Uterus (tissue), 4 donors: ENCODE measurements around the gene FHIP2A. TPM values are rescaled to one million over a fixed set of nuclear protein-coding genes. Genes with fewer than 3 reads are reported as not detected.
A peak's percentile ranks its signal among the peaks of the same experiment; 100 is the strongest.

Experiments used
- DNase-seq, 2 donors: peaks; one replicate each; pipeline ENCODE4 v3.0.0-alpha.2; 2019 to 2020
- H3K27ac ChIP-seq, 2 donors: fragments of 200-600 bp; sonication (generic); 1 replicate in 1 of 2; 2 replicates in 1 of 2; pipeline ENCODE4 v1.5.1; 2016 to 2018
- H3K27me3 ChIP-seq, 2 donors: fragments of 200-600 bp; sonication (generic); one replicate each; pipeline ENCODE4 v1.5.1; 2018 to 2019; ENCODE audit warnings: control low read depth in 1 of 2
- H3K36me3 ChIP-seq, 2 donors: fragments of 200-600 bp; sonication (generic); one replicate each; pipeline ENCODE4 v1.5.1; 2019; ENCODE audit warnings: control low read depth in 1 of 2
- H3K4me1 ChIP-seq, 2 donors: fragments of 200-600 bp; sonication (generic); one replicate each; pipeline ENCODE4 v1.5.1; 2018 to 2019; ENCODE audit warnings: control low read depth in 1 of 2
- H3K4me3 ChIP-seq, 2 donors: fragments of 200-600 bp; sonication (generic); 1 replicate in 1 of 2; 2 replicates in 1 of 2; pipeline ENCODE4 v1.5.1; 2018 to 2019; ENCODE audit warnings: mild to moderate bottlenecking in 1 of 2
- H3K9me3 ChIP-seq, 2 donors: fragments of 200-600 bp; sonication (generic); one replicate each; pipeline ENCODE4 v1.5.1; 2019; ENCODE audit warnings: control low read depth in 1 of 2
- CTCF ChIP-seq, 4 experiments: fragments of 200-600 bp in 2 of 4; fragments of 450-650 bp in 2 of 4; sonication (generic) in 2 of 4; IDR thresholded peaks; one replicate each; pipeline ENCODE4 v1.5.1; 2016 to 2019; ENCODE audit warnings: antibody characterized with exemption in 4 of 4, mild to moderate bottlenecking in 2 of 4, moderate library complexity in 1 of 4
- POLR2A ChIP-seq, 2 donors: fragments of 450-650 bp; IDR thresholded peaks; one replicate each; pipeline ENCODE4 v1.6.1; 2016; ENCODE audit warnings: antibody characterized with exemption in 2 of 2, mild to moderate bottlenecking in 1 of 2, moderate library complexity in 1 of 2
- intact Hi-C: fragments of 100-400 bp; cut with DNase I; formaldehyde crosslinking; loops from one replicate; pipeline ENCODE4 v1.15.1; 2023; ENCODE audit warnings: low total_unique reads
- total RNA-seq, 4 donors: library from RNA; depleted of rRNA in 3 of 4; stranded (reverse); fragments of >200 nt in 3 of 4; gene quantifications; one replicate each; pipeline versions ENCODE4 v1.1.0 to v1.2.4, GENCODE V29; 2014 to 2023
- donor health status: DM: yes; HTN: yes; CAD: no.

The FHIP2A gene
- total RNA-seq, 4 donors from 2014 or later = 22.0 to 61.5 (median 56.5) TPM

GRCh38 chr10:114806562-114807391 is 14.8 kb upstream of the FHIP2A start:
- no peak for TF ChIP-seq POLR2A (IDR thresholded peaks at IDR 0.05)
- Histone ChIP-seq H3K4me3 (no peak overlapping the region), H3K27ac (peak overlapping the region; percentile 41 to 52), H3K9me3 (no peaks in the 10 kb centered on the region), H3K36me3 (no peaks in the 10 kb centered on the region), H3K27me3 (no peaks in the 10 kb centered on the region), H3K4me1 (no peaks in the 10 kb centered on the region)
- DNase-seq = peak in 1 of 2 donors; percentile 27
- intact Hi-C loops = no loop called here

- intact Hi-C loops = no loop called here
- no peak for DNase-seq
- no peak for TF ChIP-seq POLR2A (IDR thresholded peaks at IDR 0.05)
- no peak for TF ChIP-seq CTCF (IDR thresholded peaks at IDR 0.05)
- no peaks in the 10 kb centered on the region for H3K36me3 ChIP-seq
- H3K4me3 ChIP-seq = no peak overlapping the region
- no peak overlapping the region for H3K27ac ChIP-seq
- H3K27me3 ChIP-seq = no peaks in the 10 kb centered on the region
- no peaks in the 10 kb centered on the region for H3K9me3 ChIP-seq
- no peaks in the 10 kb centered on the region for H3K4me1 ChIP-seq
These were observed 12.6 kb upstream of the FHIP2A start for GRCh38 chr10:114808982-114809381.

- no peaks in the 10 kb centered on the region for H3K4me1 ChIP-seq
- H3K4me3 ChIP-seq = no peak overlapping the region
- no peak overlapping the region for H3K27ac ChIP-seq
- H3K36me3 ChIP-seq = no peaks in the 10 kb centered on the region
- DNase-seq = no peak
- TF ChIP-seq POLR2A (IDR thresholded peaks at IDR 0.05) (no peak), CTCF (IDR thresholded peaks at IDR 0.05) (no peak)
- no peaks in the 10 kb centered on the region for H3K9me3 ChIP-seq
- H3K27me3 ChIP-seq = no peaks in the 10 kb centered on the region
- intact Hi-C loops = no loop called here
These were observed 10.7 kb upstream of the FHIP2A start for GRCh38 chr10:114810926-114811325.

GRCh38 chr10:114811862-114812261 is 9.7 kb upstream of the FHIP2A start:
- Histone ChIP-seq H3K9me3 (no peaks in the 10 kb centered on the region), H3K27me3 (no peaks in the 10 kb centered on the region), H3K27ac (no peak overlapping the region), H3K4me3 (no peak overlapping the region), H3K4me1 (no peaks in the 10 kb centered on the region), H3K36me3 (no peaks in the 10 kb centered on the region)
- intact Hi-C loops = no loop called here
- TF ChIP-seq POLR2A (IDR thresholded peaks at IDR 0.05) (no peak), CTCF (IDR thresholded peaks at IDR 0.05) (no peak)
- no peak for DNase-seq

GRCh38 chr10:114815791-114816190 is 5.8 kb upstream of the FHIP2A start:
- no peaks in the 10 kb centered on the region for H3K27me3 ChIP-seq
- intact Hi-C loops = no loop called here
- TF ChIP-seq POLR2A (IDR thresholded peaks at IDR 0.05) = no peak
- TF ChIP-seq CTCF (IDR thresholded peaks at IDR 0.05) = no peak

More at GRCh38 chr10:114815791-114816190, 5.8 kb upstream of the FHIP2A start:
- Histone ChIP-seq H3K4me3 (no peak overlapping the region), H3K4me1 (no peaks in the 10 kb centered on the region), H3K36me3 (no peaks in the 10 kb centered on the region), H3K27ac (no peak overlapping the region), H3K9me3 (no peaks in the 10 kb centered on the region)
- DNase-seq = no peak
